ENCODE measurements around the gene VWF.
A peak's percentile ranks its signal among the peaks of the same experiment; 100 is the strongest.

The VWF gene

DNA sequence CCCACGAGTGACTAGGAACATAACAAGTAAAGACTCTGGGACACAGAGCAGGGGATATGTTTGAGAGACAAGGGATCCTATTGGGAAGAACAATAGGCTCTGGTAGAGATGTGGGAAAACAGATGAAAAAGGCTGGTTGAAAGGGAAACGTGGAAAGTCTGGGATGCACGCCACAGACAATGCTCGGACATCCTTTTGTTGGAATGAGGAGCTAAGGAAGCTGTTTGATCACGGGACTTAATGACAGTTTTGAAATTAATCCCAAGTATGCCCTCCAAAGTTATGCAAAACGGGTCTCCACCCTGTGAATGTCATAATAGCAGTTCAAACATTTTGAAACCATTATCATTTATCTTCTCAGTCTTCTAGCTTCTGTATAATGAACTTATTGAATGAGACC is 147.8 kb downstream of the VWF start:
- H3K4me3 ChIP-seq (ENCODE audit: control insufficient read depth, low read depth, low read length): no peak overlapping the region
- TF ChIP-seq, protein P1, sequence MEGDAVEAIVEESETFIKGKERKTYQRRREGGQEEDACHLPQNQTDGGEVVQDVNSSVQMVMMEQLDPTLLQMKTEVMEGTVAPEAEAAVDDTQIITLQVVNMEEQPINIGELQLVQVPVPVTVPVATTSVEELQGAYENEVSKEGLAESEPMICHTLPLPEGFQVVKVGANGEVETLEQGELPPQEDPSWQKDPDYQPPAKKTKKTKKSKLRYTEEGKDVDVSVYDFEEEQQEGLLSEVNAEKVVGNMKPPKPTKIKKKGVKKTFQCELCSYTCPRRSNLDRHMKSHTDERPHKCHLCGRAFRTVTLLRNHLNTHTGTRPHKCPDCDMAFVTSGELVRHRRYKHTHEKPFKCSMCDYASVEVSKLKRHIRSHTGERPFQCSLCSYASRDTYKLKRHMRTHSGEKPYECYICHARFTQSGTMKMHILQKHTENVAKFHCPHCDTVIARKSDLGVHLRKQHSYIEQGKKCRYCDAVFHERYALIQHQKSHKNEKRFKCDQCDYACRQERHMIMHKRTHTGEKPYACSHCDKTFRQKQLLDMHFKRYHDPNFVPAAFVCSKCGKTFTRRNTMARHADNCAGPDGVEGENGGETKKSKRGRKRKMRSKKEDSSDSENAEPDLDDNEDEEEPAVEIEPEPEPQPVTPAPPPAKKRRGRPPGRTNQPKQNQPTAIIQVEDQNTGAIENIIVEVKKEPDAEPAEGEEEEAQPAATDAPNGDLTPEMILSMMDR (IDR thresholded peaks at IDR 0.05; ENCODE audit: control insufficient read depth, insufficient read depth, low read depth, low read length, missing control alignments): no peak
- DNase-seq (ENCODE audit: low read depth): no peak

GRCh38 chr12:5976196-5976595 is 148.3 kb downstream of the VWF start:
- DNase-seq (ENCODE audit: low read depth): no peak
- TF ChIP-seq, protein P1 (IDR thresholded peaks at IDR 0.05; ENCODE audit: control insufficient read depth, insufficient read depth, low read depth, low read length, missing control alignments): no peak
- no peak overlapping the region for H3K4me3 ChIP-seq (ENCODE audit: control insufficient read depth, low read depth, low read length)

DNA sequence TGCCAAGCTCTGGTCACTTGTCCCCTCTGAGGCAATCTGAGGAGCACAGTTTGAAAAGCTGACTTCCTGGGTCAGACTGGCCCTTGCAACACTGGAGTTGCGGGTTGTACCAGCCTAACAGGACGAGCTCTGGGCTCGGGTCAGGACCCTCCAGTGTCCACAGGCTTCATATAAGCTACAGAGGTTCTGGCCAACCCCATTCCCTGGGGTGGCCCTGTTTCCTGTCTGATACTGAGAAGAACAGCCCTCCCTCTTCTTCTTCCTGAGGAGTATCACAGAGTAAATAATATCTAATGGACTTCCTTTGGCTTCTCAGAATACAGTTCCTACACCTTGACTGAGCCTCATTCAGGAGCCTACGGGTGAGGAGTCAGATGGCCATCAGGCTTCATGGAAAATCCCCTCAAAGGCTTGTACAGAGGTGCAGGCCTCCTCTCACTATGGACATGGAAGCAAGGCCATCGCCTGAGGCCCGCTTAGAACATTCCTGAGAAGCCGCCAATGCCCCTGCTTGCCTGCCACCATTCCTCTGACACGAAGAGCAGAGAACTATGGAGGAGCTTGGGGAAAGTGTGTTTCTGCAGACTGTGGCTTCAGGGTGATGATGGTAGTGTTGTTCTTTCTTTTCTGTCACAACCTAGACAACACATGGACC is 150.9 kb downstream of the VWF start:
- no peak for DNase-seq (ENCODE audit: low read depth)
- no peak overlapping the region for H3K4me3 ChIP-seq (ENCODE audit: control insufficient read depth, low read depth, low read length)
- TF ChIP-seq, protein P1 (IDR thresholded peaks at IDR 0.05; ENCODE audit: control insufficient read depth, insufficient read depth, low read depth, low read length, missing control alignments): no peak

- DNase-seq (ENCODE audit: low read depth): no peak
- TF ChIP-seq, protein P1 (IDR thresholded peaks at IDR 0.05; ENCODE audit: control insufficient read depth, insufficient read depth, low read depth, low read length, missing control alignments): no peak
- H3K4me3 ChIP-seq (ENCODE audit: control insufficient read depth, low read depth, low read length): no peak overlapping the region
Observed at GRCh38 chr12:5972387-5972786, 152.1 kb downstream of the VWF start.

GRCh38 chr12:5971194-5971850 is 153.1 kb downstream of the VWF start:
- TF ChIP-seq, protein P1 (IDR thresholded peaks at IDR 0.05; ENCODE audit: control insufficient read depth, insufficient read depth, low read depth, low read length, missing control alignments): no peak

DNA sequence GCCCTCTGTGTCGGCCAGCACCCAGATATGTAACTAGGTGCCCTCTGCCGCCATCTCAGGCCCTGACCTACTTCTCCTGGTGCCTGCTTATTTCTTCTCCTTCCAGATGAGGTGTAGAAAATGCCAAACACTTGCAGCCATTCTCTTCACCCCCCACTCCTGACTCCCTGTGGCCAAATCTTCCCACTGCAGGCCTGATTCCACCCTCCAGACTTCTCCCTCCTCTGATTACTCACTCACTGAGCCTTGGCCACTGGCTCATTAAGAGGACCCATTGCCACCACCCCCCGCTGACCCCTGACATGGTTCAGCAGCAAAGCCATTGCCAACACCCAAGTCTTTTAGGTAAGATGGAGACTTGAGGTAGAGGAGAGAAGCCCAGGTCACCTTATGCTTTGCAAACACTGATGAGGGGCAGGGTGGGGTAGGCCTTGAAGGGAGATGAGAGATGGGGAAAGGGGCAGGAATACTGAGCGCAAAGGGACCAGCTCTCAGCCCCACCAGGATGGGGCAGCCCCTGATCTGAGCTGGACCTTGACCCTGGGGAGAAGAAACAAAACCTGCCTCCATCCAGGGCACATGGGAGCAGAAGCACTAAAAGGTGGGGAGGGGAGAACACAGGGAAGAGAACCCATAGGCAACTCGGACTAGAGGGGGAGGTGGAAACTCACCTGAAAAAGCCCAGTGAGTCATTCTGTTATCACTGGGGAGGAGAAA is 154.3 kb downstream of the VWF start:
- H3K4me3 ChIP-seq (ENCODE audit: control insufficient read depth, low read depth, low read length): no peak overlapping the region
- TF ChIP-seq, protein P1 (IDR thresholded peaks at IDR 0.05; ENCODE audit: control insufficient read depth, insufficient read depth, low read depth, low read length, missing control alignments): peak; percentile 10
- no peak for DNase-seq (ENCODE audit: low read depth)

More at GRCh38 chr12:5971194-5971850, 153.1 kb downstream of the VWF start:
- H3K4me3 ChIP-seq (ENCODE audit: control insufficient read depth, low read depth, low read length): no peak overlapping the region
- no peak for DNase-seq (ENCODE audit: low read depth)
